D721Med (cell line): ENCODE data around the gene ATP8B4.
"Not testable (repeated sequence)": the region's sequence is repeated elsewhere in the genome, so short reads cannot be mapped to it uniquely, and the experiment has no call there.

Source experiments
- DNase-seq: peaks from one replicate; pipeline ENCODE4 v3.0.0; 2011; ENCODE audit warnings: low spot score; ENCODE audit not compliant: insufficient read length
- FAIRE-seq: peaks from 2 replicates; lab custom pipeline; 2011; peaks lifted over from hg19 to GRCh38; lab: Jason Lieb, UNC
- CTCF ChIP-seq: IDR thresholded peaks from 2 replicates; pipeline ENCODE4 v1.5.1; 2012; ENCODE audit warnings: mild to moderate bottlenecking, control low read depth; ENCODE audit not compliant: insufficient read depth; ENCODE audit errors: missing control alignments

The ATP8B4 gene

GRCh38 chr15:50138391-50138790, 19.4 kb upstream of the ATP8B4 start:
- FAIRE-seq (no peak), DNase-seq (no peak)
- TF ChIP-seq CTCF: no peak

- DNase-seq: no peak
- TF ChIP-seq CTCF: no peak
- no peak for FAIRE-seq
Measured at GRCh38 chr15:50137893-50138292, 18.9 kb upstream of the ATP8B4 start.

- DNase-seq: no peak
- no peak for FAIRE-seq
- no peak for TF ChIP-seq CTCF
Measured at GRCh38 chr15:50137330-50137761, 18.3 kb upstream of the ATP8B4 start.

GRCh38 chr15:50135031-50135551, 16.1 kb upstream of the ATP8B4 start:
- DNase-seq (no peak), FAIRE-seq (no peak)
- no peak for TF ChIP-seq CTCF

- FAIRE-seq (no peak), DNase-seq (no peak)
- no peak for TF ChIP-seq CTCF
Measured at GRCh38 chr15:50134524-50135024, 15.5 kb upstream of the ATP8B4 start.

GRCh38 chr15:50132251-50132984, 13.4 kb upstream of the ATP8B4 start:
- not testable (repeated sequence) for DNase-seq, FAIRE-seq

- TF ChIP-seq CTCF: no peak
- no peak for DNase-seq
- no peak for FAIRE-seq
Measured at GRCh38 chr15:50131617-50132016, 12.6 kb upstream of the ATP8B4 start.
